OCI-LY1 (cell line): ENCODE measurements around the gene NDC1.
"Not testable (repeated sequence)": the region's sequence is repeated elsewhere in the genome, so short reads cannot be mapped to it uniquely, and the experiment has no call there.

Source experiments
- EZH2 ChIP-seq: fragments of 200-600 bp; sonication (generic), shearing (Covaris generic); IDR thresholded peaks from 2 replicates; pipeline ENCODE4 v1.8.0; 2017; ENCODE audit warnings: borderline replicate concordance, mixed run types, mild to moderate bottlenecking, antibody characterized with exemption, low read length, moderate library complexity, mixed read lengths
- TF ChIP-seq, protein P1 (sequence below): fragments of 200-600 bp; sonication (generic), shearing (Covaris generic); IDR thresholded peaks from 2 replicates; pipeline ENCODE4 v1.5.1; 2017; ENCODE audit warnings: mild to moderate bottlenecking, antibody characterized with exemption, low read length, moderate library complexity, mixed read lengths

DNA sequence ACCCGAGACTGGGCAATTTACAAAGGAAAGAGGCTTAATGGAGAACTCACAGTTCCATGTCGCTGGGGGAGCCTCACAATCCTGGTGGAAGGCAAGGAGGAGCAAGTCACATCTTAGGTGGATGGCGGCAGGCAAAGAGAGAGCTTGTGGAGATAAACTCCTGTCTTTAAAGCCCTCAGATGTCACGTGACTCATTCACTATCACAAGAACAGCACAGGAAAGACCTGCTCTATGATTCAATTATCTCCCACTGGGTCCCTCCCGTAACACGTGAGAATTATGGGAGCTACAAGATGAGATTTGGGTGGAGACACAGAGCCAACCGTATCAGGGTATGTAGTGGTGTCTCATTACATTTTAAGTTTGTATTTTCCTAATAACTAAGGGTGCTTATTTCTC lies 77.6 kb downstream of the NDC1 start:
- TF ChIP-seq, protein P1, sequence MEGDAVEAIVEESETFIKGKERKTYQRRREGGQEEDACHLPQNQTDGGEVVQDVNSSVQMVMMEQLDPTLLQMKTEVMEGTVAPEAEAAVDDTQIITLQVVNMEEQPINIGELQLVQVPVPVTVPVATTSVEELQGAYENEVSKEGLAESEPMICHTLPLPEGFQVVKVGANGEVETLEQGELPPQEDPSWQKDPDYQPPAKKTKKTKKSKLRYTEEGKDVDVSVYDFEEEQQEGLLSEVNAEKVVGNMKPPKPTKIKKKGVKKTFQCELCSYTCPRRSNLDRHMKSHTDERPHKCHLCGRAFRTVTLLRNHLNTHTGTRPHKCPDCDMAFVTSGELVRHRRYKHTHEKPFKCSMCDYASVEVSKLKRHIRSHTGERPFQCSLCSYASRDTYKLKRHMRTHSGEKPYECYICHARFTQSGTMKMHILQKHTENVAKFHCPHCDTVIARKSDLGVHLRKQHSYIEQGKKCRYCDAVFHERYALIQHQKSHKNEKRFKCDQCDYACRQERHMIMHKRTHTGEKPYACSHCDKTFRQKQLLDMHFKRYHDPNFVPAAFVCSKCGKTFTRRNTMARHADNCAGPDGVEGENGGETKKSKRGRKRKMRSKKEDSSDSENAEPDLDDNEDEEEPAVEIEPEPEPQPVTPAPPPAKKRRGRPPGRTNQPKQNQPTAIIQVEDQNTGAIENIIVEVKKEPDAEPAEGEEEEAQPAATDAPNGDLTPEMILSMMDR: not testable (repeated sequence)
- TF ChIP-seq EZH2: not testable (repeated sequence)
